Measurements from ENCODE around the gene EML1. TPM values are rescaled to one million over a fixed set of nuclear protein-coding genes. Genes with fewer than 3 reads are reported as not detected.

EML1 gene
- total RNA-seq, 2 experiments from 2014 or later, result not detected

- Histone ChIP-seq H3K4me3 (ENCODE audit: low read depth, low read length, poor library complexity, severe bottlenecking) (no peak overlapping the region), H4K20me1 (ENCODE audit: insufficient read depth, low read length) (no peaks in the 10 kb centered on the region), H2AFZ (ENCODE audit: low read length) (no peak overlapping the region), H3K27ac (ENCODE audit: low read depth, low read length, poor library complexity, severe bottlenecking) (no peak overlapping the region), H3K4me2 (ENCODE audit: low read length) (no peak overlapping the region), H3K36me3 (ENCODE audit: insufficient read depth, low read length) (no peaks in the 10 kb centered on the region), H3K4me1 (ENCODE audit: insufficient read depth, low read length, poor library complexity, severe bottlenecking) (no peaks in the 10 kb centered on the region), H3K79me2 (ENCODE audit: insufficient read depth, low read depth, low read length) (no peaks in the 10 kb centered on the region), H3K9me2 (ENCODE audit: insufficient read depth, low read length) (no peaks in the 10 kb centered on the region), H3K9me3 (ENCODE audit: low read length) (no peaks in the 10 kb centered on the region)
- CTCF ChIA-PET (ENCODE audit: unreplicated experiment), result no interaction called here
- BruUV-seq (replicated peaks), result no TSS peak
- no peak for DNase-seq (ENCODE audit: low spot score)
- POLR2A ChIA-PET, result no interaction called here
- intact Hi-C loops (cut with micrococcal nuclease; ENCODE audit: unreplicated experiment), result no loop called here
- TF ChIP-seq EZH2phosphoT487 (IDR thresholded peaks at IDR 0.05; ENCODE audit: borderline replicate concordance, low read depth, low read length), result no peak
- no peak for TF ChIP-seq CTCF (conservative IDR thresholded peaks at IDR 0.05; ENCODE audit: low read length)
Measured at GRCh38 chr14:99818503-99819036, 25.4 kb downstream of the EML1 start.

- H3K4me1 ChIP-seq (ENCODE audit: insufficient read depth, low read length, poor library complexity, severe bottlenecking), result no peaks in the 10 kb centered on the region
- TF ChIP-seq EZH2phosphoT487 (IDR thresholded peaks at IDR 0.05; ENCODE audit: borderline replicate concordance, low read depth, low read length), result no peak
- no peak for TF ChIP-seq CTCF (conservative IDR thresholded peaks at IDR 0.05; ENCODE audit: low read length)
- no peak overlapping the region for H3K4me3 ChIP-seq (ENCODE audit: low read depth, low read length, poor library complexity, severe bottlenecking)
- H3K9me3 ChIP-seq (ENCODE audit: low read length), result no peaks in the 10 kb centered on the region
- no peaks in the 10 kb centered on the region for H3K79me2 ChIP-seq (ENCODE audit: insufficient read depth, low read depth, low read length)
- no peak overlapping the region for H3K27ac ChIP-seq (ENCODE audit: low read depth, low read length, poor library complexity, severe bottlenecking)
- no peak overlapping the region for H3K4me2 ChIP-seq (ENCODE audit: low read length)
- H3K36me3 ChIP-seq (ENCODE audit: insufficient read depth, low read length), result no peaks in the 10 kb centered on the region
- intact Hi-C loops (cut with micrococcal nuclease; ENCODE audit: unreplicated experiment), result no loop called here
- ChIA-PET POLR2A (interaction anchor here (0.5 to 1.2 kb wide), 3 partner anchors 8 to 361 kb away, joined by 3 to 4 read pairs (median 3); no protein-coding TSS in a partner anchor), CTCF (ENCODE audit: unreplicated experiment) (no interaction called here)
- H3K9me2 ChIP-seq (ENCODE audit: insufficient read depth, low read length), result no peaks in the 10 kb centered on the region
- no peaks in the 10 kb centered on the region for H4K20me1 ChIP-seq (ENCODE audit: insufficient read depth, low read length)
- no peak for DNase-seq (ENCODE audit: low spot score)
- no peak overlapping the region for H2AFZ ChIP-seq (ENCODE audit: low read length)
- BruUV-seq (replicated peaks), result no TSS peak
Measured at GRCh38 chr14:99819514-99819913, 26.3 kb downstream of the EML1 start.

- POLR2A ChIA-PET, result interaction anchor here (0.9 to 1.2 kb wide), 2 partner anchors 9 to 21 kb away, joined by 4 read pairs; no protein-coding TSS in a partner anchor
- no peak for TF ChIP-seq EZH2phosphoT487 (IDR thresholded peaks at IDR 0.05; ENCODE audit: borderline replicate concordance, low read depth, low read length)
- TF ChIP-seq CTCF (conservative IDR thresholded peaks at IDR 0.05; ENCODE audit: low read length), result no peak
- CTCF ChIA-PET (ENCODE audit: unreplicated experiment), result no interaction called here
Measured at GRCh38 chr14:99820702-99821331, 27.6 kb downstream of the EML1 start.

More at GRCh38 chr14:99820702-99821331, 27.6 kb downstream of the EML1 start:
- no TSS peak for BruUV-seq (replicated peaks)
- H3K4me3 ChIP-seq (ENCODE audit: low read depth, low read length, poor library complexity, severe bottlenecking), result no peak overlapping the region
- H2AFZ ChIP-seq (ENCODE audit: low read length), result no peak overlapping the region
- intact Hi-C loops (cut with micrococcal nuclease; ENCODE audit: unreplicated experiment), result no loop called here
- H3K4me2 ChIP-seq (ENCODE audit: low read length), result no peak overlapping the region
- no peaks in the 10 kb centered on the region for H3K79me2 ChIP-seq (ENCODE audit: insufficient read depth, low read depth, low read length)
- H3K9me2 ChIP-seq (ENCODE audit: insufficient read depth, low read length), result no peaks in the 10 kb centered on the region
- no peaks in the 10 kb centered on the region for H3K36me3 ChIP-seq (ENCODE audit: insufficient read depth, low read length)
- H3K4me1 ChIP-seq (ENCODE audit: insufficient read depth, low read length, poor library complexity, severe bottlenecking), result no peaks in the 10 kb centered on the region
- no peaks in the 10 kb centered on the region for H3K9me3 ChIP-seq (ENCODE audit: low read length)
- no peaks in the 10 kb centered on the region for H4K20me1 ChIP-seq (ENCODE audit: insufficient read depth, low read length)
- no peak overlapping the region for H3K27ac ChIP-seq (ENCODE audit: low read depth, low read length, poor library complexity, severe bottlenecking)
- DNase-seq (ENCODE audit: low spot score), result peak; percentile 12
